ENCODE data around the gene ASPSCR1.

The ASPSCR1 gene

DNA sequence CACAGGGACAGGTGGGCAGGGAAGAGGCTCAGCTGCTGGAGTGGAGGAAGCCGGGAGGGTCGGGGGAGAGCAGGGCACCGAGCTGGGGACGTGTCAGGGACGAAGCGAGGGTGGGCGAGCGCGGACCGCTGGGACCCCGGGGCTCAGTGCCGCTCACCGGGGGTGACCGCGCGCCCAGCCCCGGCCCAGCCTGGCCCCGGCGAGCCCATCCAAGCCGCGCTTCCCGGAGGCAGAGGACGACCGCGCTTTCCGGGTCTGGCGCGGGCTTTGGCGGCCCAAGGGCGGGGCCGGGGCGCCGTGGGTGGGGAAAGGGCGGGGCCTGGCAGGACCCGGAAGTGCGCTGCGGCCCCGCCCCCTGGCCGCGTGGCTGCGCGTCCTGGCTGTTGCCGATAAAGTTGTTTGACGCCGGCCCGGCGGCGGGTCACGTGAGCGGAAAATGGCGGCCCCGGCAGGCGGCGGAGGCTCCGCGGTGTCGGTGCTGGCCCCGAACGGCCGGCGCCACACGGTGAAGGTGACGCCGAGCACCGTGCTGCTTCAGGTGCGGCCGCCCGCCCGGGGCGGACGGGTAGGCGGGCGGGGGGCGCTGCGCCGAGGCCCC is at the start of gene ASPSCR1:
Gene ASPSCR1 (plus strand): TSS at position 419 of the 598 bp plus-strand sequence. CDS start 18 bp downstream, at position 437.
- peak; percentile 90 for DNase-seq (ENCODE audit: low read depth)

- DNase-seq (ENCODE audit: low read depth), result peak; percentile 93
These were observed 49.5 kb upstream of the ASPSCR1 start, which contains the start of gene MAFG for GRCh38 chr17:81927653-81928543. Gene MAFG, minus strand, starts transcription at chr17:81927735. Its CDS starts 4,550 bp downstream, at chr17:81923185.

DNA sequence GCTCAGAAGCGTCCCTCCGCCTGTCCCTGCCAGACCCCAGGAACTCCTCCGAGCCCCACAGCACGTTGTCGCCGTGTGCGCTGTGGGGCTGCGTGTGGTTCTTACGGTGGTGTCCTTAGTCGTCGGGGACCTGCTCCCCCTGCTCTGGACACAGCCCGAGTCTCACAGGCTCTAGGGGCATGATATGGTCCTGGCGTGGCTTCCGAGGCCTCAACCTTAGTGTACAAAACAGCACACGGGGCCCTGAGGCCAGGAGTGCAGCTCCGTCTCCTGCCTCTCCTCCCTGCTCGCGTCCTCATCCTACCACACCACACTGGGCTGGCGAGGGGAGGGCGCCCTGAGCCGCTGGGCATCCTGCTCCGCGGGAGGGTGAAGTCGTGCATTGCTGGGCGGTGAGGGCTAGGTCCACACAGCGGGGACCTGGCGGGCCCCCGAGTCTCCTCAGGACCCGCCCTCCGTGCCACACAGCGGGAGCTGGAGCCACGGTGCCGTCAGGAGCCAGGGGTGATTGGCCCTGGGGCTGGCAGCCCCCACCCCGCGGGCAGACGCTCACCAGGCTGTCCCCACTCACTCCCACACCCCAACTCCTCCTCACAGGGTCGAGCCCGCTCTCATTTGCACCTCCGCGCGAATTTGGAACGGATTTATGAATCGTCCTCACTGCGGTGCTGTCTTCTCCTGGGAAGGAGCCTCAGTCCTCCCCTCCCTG is 48.7 kb upstream of the ASPSCR1 start:
- DNase-seq (ENCODE audit: low read depth), result no peak

DNA sequence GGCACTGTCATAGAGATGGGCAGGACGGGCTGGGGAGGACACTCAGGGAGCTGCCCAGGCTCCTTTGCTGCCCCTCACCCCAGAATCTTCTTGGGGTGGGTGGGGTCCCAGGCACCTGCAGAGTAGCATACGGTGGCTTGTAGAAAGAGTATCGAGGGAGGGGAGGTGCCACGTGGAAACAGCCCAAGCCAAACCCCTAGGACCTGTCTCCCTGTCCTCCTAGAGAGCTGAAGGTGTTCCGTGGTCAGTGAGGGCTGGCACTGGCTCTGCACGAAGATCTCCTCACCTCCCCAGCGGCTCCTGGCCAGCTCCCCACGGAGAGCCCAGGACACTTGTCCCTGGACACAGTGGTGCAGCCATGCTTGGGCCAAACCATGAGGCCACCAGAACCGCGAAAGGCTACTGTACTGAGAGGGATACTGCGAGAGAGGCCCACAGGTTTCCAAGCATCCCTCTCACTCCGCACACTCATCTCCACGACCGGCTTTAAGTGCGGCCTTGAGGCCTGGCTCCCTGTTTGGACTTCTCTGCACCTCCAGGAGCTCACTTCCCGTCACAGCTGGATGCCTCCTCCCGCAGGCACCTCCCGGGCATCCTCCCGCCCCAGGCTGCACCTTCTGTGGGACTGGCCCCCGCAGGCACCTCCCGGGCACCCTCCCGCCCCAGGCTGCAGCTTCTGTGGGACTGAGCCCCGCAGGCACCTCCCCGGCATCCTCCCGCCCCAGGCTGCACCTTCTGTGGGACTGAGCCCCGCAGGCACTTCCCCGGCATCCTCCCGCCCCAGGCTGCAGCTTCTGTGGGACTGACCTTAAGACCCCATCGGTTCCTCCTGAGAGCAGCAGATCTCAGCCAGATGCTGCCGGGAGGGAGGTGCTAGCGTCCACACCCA is 47.9 kb upstream of the ASPSCR1 start:
- no peak for DNase-seq (ENCODE audit: low read depth)

DNA sequence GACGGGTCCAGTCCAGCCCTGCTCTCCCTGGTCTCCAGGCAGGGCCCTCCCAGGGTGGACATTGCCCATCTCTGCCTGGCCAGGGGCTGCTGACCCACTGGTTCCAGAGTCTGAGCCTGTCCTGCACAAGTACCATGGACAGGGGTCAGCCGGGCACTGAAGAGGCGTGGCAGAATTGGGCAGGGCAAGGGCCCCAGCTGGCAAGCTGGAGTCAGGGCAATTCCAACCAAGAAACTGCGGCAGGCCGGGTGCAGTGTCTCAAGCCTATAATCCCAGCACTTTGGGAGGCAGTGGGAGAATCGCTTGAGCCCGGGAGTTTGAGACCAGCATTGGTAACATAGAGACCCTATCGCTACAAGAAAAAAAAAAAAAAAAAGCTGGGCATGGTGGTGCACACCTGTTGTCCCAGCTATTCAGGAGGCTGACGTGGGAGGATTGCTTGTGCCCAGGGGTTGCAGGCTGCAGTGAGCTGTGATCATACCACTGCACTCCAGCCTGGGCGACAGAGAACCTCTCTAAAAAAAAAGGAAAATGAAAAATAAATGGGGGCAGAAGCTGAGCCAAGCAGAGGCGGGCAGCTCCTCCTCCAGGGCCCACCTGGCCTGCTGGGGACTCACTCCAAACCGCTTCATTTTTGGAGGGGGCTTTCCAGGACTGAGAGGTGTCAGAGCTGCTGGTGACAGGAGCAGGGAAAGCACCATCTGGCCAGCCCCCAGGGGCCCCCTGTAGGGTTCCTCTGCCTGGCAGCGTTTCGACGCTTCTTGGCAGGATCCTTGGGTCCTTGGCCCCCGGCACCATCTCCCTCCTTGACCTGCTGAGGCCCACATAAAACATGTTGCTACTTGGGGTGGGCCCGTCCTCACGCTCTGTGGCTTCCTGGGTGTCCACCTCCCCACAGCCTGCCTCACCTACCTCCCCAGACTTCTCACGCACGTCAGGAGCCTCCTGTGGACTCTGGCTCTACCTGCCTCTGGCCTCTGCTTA is 47.0 kb upstream of the ASPSCR1 start:
- no peak for DNase-seq (ENCODE audit: low read depth)

DNA sequence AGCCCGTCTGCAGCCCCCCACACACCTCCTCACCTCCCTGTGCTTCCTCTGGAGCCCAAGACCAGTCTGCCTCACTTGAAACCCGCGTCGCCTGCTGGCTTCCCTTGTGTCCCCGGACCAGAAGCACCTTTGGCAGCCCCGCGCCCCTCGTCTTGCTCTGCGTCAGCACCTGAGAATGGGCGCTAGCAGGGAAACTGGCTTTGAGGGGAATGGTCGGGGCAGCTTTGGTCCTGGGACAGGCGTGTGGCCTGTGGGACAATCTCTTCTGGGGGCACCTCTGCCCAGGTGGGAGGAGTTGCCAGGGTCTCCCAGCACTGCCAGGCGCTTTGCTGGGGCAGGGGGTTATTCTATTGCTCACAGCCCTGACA is 46.3 kb upstream of the ASPSCR1 start:
- DNase-seq (ENCODE audit: low read depth), result no peak

DNA sequence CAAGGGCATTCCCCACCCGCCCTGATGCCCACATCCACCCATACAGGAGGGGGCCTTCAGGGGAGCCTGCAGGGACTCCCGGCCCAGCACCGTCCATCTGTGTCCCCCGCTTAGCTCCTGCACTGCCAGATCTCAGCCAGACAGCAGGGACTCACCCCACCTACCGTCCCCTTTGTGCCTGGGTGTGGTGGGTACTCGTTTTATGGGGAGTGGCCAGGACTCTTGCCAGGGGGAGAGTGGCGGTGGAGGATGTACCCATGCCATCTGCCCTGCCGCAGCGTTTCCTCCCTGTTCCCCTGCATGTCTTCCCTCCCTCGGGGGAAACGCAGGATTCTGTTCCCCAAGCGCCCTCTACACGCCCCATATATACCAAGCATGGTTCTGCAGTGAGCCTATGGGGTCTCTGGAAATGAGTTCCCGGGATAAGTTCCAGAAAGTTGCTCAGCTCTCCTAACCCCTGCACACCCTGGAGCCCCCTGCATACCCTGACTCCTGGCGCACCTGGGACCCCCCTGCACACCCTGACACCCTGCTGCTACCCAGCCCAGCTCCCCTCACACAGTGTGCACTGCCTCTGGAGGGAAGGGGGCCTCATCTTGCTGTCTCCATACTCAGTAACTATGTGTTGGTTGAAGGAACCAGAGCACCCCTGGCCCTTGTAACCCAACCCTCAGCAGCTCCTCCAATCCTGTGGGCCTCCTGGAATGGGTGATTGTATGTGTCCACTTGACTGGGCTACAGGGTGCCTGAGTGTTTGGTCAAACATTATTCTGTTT is 45.7 kb upstream of the ASPSCR1 start:
- DNase-seq (ENCODE audit: low read depth), result no peak

- DNase-seq (ENCODE audit: low read depth), result no peak
These were observed 45.0 kb upstream of the ASPSCR1 start for GRCh38 chr17:81932333-81932983.

DNA sequence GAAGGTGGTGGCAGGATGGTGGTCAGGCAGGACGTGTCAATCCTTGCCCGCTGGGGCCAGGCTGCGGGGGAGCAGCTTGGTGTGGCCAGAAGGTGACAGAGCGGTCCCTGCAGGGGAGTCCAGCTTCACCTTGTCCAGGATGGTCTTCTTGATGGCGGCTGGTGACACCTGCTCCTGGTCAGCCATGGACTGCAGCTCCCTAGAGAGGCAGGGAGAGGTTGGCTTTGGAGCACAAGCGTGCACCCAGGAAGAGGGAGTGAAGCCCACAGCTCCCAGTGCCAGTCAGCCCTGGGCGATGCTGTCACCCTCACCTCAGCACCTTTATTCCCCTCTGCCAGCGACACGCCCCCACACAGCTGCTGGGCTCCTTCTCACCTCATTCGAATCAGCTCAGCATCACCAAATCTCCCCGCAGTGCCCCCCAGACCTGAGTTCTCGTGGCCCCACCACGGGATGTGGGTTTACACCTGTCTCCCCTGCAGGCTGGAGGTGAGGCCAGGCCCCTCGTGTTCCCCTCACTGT is 44.2 kb upstream of the ASPSCR1 start:
- DNase-seq (ENCODE audit: low read depth), result no peak

DNA sequence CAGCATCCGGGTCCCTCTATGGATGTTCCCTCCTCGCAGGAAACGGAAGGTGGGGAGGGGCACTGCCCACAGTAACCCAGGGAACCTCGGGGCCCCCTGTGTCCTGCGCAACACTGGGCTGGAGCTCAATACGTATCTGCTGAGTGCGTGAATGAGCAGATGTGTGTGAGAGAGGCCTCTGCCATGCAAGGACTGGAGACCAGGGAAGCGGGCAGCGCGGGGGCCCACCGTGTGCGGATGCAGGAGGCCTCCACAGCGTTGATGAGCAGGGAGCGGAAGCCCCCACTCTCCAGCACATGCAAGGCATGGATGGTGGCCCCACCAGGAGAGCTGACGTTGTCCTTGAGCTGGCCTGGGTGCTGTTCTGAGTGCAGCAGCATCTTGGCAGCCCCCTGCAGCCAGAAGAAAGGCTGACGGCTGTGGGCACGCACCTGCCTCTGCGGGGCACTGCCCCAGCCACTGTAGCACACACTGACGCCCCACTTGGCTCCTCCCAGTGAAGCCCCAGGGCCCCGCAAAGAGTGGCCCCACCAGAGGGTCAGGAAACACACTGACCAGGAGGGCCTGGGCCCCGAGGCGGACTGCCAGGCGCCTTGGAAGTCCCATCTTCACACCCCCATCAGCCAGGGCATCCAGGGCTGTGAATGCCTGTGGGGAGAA is 43.2 kb upstream of the ASPSCR1 start:
- DNase-seq (ENCODE audit: low read depth), result no peak

- no peak for DNase-seq (ENCODE audit: low read depth)
These were observed 42.4 kb upstream of the ASPSCR1 start for GRCh38 chr17:81934850-81935708.

GRCh38 chr17:81935709-81936084 is 41.7 kb upstream of the ASPSCR1 start:
- no peak for DNase-seq (ENCODE audit: low read depth)

- no peak for DNase-seq (ENCODE audit: low read depth)
These were observed 38.2 kb upstream of the ASPSCR1 start for GRCh38 chr17:81939218-81939617.

DNA sequence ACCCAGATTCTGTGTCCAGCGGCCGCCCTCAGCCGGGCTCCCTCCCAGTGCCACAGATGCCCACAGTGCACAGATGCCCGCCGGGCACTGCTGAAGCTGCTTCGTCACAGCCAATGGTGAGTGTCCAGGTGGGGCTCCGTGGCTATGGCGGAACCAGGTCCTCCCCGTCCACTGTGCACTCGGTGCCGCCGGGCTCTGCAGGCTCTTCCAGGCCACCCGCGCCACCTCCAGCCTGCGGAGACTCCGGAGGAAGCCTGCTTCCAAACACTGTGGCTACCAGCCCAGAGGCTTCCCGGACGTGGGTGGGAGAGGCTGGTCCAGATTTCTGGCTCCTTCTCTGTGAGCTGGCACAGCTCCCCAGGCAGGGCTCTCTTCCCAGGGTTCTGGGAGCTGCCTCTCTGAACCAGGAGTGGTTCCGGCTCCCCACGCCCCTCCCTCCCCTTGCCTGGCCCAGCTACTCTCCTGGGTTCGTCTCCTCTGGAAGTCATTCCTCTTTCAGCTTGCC is 37.5 kb upstream of the ASPSCR1 start:
- DNase-seq (ENCODE audit: low read depth), result peak; percentile 52

DNA sequence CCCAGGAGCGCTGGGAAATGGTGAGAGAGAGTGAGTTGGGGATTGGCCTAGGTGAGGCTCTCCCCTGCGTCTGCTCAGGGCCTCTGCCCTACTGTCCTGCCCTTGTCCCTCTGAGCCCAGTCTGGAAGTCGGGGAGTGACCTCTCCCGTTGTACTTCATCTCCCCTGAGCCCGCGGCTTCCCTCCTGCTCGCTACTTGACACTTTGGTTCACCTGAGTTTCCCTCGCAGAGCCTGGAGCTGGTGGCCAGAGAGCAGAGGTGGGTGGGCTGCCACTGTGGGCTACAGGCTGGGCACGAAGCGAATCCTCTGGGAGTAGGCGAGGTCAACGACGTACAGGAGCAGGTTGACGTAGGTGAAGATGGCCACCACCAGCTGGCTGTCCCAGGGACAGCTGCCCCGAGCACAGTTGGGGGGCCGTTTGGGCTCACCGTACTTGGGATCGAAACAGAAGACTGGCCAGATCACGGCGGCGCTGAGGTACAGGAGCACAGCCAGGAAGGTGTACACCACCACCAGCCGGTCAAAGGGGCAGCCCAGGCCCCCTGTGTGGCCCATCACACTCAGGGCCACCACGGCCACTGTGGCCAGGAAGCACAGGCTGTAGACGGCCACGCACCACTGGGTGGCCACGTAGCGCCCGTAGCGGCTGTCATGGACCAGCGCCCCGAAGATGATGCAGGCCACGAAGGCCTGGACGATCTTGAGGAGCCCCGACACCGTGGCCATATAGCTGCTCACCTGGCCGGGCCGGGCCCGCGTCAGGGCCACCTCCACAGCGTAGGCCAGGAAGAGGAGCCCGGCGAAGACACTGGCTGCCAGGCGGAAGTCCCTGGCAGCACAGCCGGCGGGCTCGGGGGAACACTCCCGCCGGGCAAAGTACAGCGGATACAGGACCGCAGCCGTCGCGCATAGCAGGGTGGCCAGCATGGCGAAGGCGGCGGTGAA is 36.6 kb upstream of the ASPSCR1 start:
- no peak for DNase-seq (ENCODE audit: low read depth)

Data from fibroblast of gingiva (primary cell).